IPS DF 19.7 (cell line): ENCODE data around the gene ZNF408.

Experiments used
- DNase-seq: peaks from one replicate; pipeline ENCODE4 v3.0.0-alpha.2; 2013; ENCODE audit warnings: low read depth, low spot score

ZNF408 gene

GRCh38 chr11:46727952-46728658, 27.3 kb downstream of the ZNF408 start:
- DNase-seq: no peak

- no peak for DNase-seq
Observed at GRCh38 chr11:46728659-46729040, 27.8 kb downstream of the ZNF408 start.

GRCh38 chr11:46729110-46730027, 28.5 kb downstream of the ZNF408 start:
- DNase-seq: no peak

GRCh38 chr11:46731545-46731944, 30.7 kb downstream of the ZNF408 start:
- no peak for DNase-seq

GRCh38 chr11:46733234-46733633, 32.4 kb downstream of the ZNF408 start:
- DNase-seq: no peak

- DNase-seq: no peak
Observed at GRCh38 chr11:46736146-46736545, 35.3 kb downstream of the ZNF408 start.

- DNase-seq: no peak
Observed at GRCh38 chr11:46736615-46737014, 35.8 kb downstream of the ZNF408 start.

- DNase-seq: no peak
Observed at GRCh38 chr11:46737699-46738098, 36.9 kb downstream of the ZNF408 start.

GRCh38 chr11:46738887-46739286, 38.1 kb downstream of the ZNF408 start:
- no peak for DNase-seq

- DNase-seq: no peak
Observed at GRCh38 chr11:46741600-46742484, 41.0 kb downstream of the ZNF408 start.

GRCh38 chr11:46743043-46743442, 42.2 kb downstream of the ZNF408 start:
- DNase-seq: no peak

GRCh38 chr11:46743693-46744339, 43.0 kb downstream of the ZNF408 start:
- DNase-seq: no peak

GRCh38 chr11:46745328-46745727, 44.5 kb downstream of the ZNF408 start:
- DNase-seq: no peak

GRCh38 chr11:46745995-46746394, 45.2 kb downstream of the ZNF408 start:
- DNase-seq: no peak

GRCh38 chr11:46747150-46747549, 46.3 kb downstream of the ZNF408 start:
- DNase-seq: no peak
